Fibroblast of pulmonary artery (primary cell): Measurements from ENCODE around the gene C1orf50.

ENCODE experiments used
- DNase-seq: peaks from one replicate; pipeline ENCODE4 v3.0.0-alpha.2; 2010; ENCODE audit warnings: low read depth
- H3K4me3 ChIP-seq: replicated peaks from 2 replicates; pipeline ENCODE4 v1.5.1; 2011; ENCODE audit warnings: low read depth, mild to moderate bottlenecking, control low read depth, low read length, moderate library complexity
- TF ChIP-seq, protein P1 (sequence below): IDR thresholded peaks from 2 replicates; pipeline ENCODE4 v1.5.1; 2011; ENCODE audit warnings: mild to moderate bottlenecking, control low read depth, low read length, inconsistent platforms; ENCODE audit errors: missing control alignments

Gene C1orf50

DNA sequence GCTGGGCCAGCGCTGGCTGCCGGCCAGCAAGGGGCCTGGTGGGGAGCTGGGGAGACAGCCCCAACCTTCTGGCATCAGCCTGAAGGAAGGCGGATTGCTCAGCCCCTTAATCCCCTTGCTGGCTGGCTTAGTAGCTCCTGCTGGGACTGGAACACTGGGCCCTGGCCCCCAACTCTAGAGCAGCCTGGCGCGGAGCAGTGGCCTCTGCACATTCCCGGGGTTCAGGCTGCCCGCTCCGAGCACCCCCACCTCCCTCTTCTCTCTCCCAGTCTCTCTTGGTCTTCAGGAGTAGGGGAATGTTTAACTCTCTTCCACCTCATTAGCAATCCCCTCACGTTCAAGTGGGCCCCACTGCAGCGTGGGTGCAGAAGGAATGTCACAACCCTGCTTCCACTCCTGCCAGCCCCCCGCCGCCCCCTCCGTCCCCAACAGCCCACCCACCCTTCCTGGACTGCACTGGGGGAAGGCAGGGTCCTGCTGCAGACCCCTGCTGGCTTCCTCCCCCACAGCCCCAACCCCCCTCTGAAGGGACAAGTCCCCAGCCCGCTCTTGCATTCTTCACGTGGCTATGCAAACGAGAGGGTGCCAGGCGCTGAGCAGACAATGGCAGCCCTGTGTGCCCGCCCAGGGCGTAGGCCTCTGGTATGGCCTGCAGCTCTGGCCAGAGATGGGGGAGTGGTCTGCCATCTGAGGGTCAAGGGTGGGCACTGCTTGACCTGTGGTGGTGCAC is 26.0 kb upstream of the C1orf50 start:
- H3K4me3 ChIP-seq: no peak overlapping the region

DNA sequence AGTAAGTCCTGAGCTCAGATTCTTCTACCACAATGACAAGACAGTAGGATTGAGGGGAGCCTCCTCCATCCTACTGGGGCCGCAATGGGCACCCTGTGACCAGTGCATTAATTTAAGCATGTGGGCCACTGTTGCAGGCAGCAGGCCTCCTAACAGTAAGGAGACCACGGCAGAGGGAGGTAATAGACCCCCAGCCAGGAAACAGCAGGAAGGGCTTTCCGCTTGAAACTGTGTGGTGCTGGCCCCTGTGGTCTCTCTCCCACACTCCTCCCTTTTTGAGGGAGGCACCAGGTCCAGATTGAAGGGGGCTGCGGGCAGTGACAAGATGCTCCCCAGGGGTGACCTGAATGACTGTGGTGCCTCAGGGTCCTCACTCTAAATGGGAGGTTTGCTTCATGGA is 25.3 kb upstream of the C1orf50 start:
- TF ChIP-seq, protein P1, sequence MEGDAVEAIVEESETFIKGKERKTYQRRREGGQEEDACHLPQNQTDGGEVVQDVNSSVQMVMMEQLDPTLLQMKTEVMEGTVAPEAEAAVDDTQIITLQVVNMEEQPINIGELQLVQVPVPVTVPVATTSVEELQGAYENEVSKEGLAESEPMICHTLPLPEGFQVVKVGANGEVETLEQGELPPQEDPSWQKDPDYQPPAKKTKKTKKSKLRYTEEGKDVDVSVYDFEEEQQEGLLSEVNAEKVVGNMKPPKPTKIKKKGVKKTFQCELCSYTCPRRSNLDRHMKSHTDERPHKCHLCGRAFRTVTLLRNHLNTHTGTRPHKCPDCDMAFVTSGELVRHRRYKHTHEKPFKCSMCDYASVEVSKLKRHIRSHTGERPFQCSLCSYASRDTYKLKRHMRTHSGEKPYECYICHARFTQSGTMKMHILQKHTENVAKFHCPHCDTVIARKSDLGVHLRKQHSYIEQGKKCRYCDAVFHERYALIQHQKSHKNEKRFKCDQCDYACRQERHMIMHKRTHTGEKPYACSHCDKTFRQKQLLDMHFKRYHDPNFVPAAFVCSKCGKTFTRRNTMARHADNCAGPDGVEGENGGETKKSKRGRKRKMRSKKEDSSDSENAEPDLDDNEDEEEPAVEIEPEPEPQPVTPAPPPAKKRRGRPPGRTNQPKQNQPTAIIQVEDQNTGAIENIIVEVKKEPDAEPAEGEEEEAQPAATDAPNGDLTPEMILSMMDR: no peak
- no peak for DNase-seq
- H3K4me3 ChIP-seq: no peak overlapping the region

More for the DNA sequence above, 26.0 kb upstream of the C1orf50 start:
- TF ChIP-seq, protein P1: no peak
- no peak for DNase-seq

DNA sequence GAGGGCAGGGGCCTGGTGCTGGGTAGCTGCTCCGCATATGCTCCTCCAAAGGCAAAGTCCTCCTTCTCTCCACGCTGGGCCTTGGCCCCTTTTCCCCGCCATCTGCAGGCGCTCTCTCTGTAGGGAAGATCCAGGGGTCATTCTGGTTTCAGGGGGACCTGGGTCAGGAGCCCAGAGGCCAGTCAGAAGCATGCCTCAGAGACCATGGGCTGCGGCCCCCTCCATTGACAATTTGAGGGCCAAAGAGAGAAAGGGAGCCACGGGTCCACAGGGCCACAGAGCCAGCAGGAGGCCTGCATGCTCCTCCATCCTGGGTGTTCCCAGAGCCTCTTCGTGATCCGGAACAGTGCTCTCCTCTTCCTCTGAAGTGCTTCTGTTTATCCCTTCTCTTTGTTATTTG is 24.9 kb upstream of the C1orf50 start:
- TF ChIP-seq, protein P1: no peak
- H3K4me3 ChIP-seq: no peak overlapping the region
- DNase-seq: no peak

DNA sequence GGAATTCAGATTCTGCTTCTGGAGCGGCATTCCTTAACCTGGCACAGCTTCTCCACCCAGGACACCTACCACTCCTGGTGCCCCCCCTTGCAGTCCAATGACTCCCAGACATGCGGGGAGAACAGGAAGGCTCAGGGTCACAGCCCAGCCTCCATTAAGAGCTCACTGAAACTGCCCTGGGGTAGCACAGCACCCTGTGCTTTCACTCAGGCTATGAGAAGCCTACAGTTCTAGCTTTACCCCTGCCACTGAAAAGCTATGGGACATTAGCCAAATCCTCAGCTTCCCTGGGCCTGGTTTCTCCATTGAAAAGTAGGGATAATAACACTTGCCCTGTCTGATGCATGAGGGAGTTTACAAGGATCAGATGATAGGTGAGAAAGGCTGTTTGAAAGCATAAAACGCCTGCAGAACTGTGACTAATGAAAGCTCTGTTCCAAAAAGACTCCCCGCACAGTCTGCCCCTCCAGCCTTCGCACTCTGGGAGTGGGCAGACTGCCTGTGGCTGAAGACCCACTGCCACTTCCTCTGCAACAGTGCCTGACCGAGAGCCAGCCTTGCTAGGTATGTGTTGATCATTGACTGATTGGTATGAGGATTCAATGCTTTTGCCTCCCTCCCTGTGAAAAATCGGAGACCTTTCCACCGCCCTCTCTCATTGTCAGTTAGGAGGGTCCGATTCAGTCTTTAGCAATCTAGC is 24.3 kb upstream of the C1orf50 start:
- TF ChIP-seq, protein P1: no peak
- no peak overlapping the region for H3K4me3 ChIP-seq
- no peak for DNase-seq

DNA sequence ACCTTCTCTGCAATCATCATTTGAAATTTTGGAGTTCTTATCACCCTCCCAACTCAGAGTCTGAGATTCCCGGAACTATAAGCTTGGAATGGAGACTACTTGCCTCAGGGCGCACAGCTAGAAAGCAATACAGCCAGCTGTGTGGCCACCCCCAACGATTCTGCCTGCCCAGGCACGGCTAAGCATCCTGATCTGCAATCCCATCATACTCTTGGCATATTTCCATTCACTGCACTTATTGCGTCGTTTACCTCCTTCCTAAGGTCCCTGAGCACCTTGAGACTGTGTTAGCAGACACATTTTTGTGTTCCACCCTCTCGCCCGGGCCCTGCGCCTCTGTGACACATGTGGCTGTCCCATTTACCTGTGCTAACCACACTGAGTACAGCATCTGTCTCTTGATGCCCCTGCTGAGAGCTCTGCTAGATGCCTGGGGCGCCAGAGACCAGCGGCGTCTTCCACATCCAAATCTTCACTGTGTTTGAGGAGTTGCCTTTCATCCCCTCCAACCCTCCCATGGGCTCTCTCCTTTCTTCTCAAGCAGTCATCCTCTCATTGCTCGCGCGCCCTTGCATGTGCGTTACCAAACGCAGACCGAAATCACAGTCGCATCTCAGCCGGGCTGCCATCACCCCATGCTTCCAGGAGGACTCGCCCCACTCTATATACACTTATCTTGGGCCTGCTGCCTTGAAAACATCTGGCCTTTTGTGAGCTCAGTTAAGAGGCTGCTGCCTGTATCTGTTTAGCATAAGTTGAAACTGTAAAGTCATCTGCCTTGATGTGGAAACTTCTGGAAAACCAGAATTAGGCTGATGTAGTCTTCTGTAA is 23.5 kb upstream of the C1orf50 start:
- no peak for DNase-seq
- TF ChIP-seq, protein P1: no peak
- H3K4me3 ChIP-seq: no peak overlapping the region

DNA sequence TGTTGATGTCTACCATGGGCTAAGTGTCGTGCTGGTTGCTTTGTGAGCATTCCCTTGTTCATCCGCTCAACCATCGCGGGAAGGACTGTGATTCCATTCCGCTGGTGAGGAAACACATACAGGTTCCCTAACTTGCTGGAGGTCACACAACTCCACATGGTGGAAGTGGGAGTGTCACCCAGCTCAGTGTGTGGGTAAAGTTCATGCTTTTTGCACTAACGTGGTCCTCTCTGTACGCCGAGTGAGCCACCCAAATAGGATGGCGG is 23.0 kb upstream of the C1orf50 start:
- no peak for DNase-seq
- TF ChIP-seq, protein P1: no peak
- H3K4me3 ChIP-seq: no peak overlapping the region
